ENCODE results near the gene RFX2. TPM values are rescaled to one million over a fixed set of nuclear protein-coding genes. Genes with fewer than 3 reads are reported as not detected.
A peak's percentile ranks its signal among the peaks of the same experiment; 100 is the strongest.
"Not testable (repeated sequence)": the region's sequence is repeated elsewhere in the genome, so short reads cannot be mapped to it uniquely, and the experiment has no call there.

Gene RFX2
- total RNA-seq, 4 donors from 2014 or later = 12.6 to 17.3 (median 15.0) TPM

DNA sequence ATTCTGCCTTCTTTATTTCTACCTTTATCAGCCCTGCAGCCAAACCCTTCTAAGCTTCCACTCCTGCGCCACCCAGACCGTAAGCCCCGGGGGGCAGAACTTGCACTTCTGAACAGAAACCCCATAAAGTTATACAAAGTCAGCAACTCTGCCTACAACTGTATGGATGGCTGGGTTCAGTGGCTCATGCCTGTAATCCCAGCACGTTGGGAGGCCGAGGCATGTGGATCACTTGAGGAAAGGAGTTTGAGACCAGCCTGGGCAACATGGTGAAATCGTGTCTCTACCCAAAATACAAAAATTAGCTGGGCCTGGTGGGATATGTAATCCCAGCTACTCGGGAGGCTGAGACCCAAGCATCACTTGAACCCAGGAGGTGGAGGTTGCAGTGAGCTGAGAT is 142.7 kb downstream of the RFX2 start:
- no peak overlapping the region for H3K4me3 ChIP-seq
- peak overlapping the region in 3 of 4 donors; percentile 73 to 86 (median 81) for H3K27ac ChIP-seq
- peaks cover 0 to 5% (median 0%) of the 10 kb centered on the region in 3 donors for H3K36me3 ChIP-seq
- 56 to 61% methylated on average over 7 of the region's 7 CpGs for WGBS, 2 donors
- no peak for DNase-seq (ENCODE audit: low spot score in 2 of 2)
- no peaks in the 10 kb centered on the region for H3K27me3 ChIP-seq
- peaks cover 5 to 85% (median 39%) of the 10 kb centered on the region in 4 donors for H3K4me1 ChIP-seq
- TF ChIP-seq POLR2A (IDR thresholded peaks at IDR 0.05) (no peak), EP300 (IDR thresholded peaks at IDR 0.05) (no peak)
- TF ChIP-seq, protein P1, sequence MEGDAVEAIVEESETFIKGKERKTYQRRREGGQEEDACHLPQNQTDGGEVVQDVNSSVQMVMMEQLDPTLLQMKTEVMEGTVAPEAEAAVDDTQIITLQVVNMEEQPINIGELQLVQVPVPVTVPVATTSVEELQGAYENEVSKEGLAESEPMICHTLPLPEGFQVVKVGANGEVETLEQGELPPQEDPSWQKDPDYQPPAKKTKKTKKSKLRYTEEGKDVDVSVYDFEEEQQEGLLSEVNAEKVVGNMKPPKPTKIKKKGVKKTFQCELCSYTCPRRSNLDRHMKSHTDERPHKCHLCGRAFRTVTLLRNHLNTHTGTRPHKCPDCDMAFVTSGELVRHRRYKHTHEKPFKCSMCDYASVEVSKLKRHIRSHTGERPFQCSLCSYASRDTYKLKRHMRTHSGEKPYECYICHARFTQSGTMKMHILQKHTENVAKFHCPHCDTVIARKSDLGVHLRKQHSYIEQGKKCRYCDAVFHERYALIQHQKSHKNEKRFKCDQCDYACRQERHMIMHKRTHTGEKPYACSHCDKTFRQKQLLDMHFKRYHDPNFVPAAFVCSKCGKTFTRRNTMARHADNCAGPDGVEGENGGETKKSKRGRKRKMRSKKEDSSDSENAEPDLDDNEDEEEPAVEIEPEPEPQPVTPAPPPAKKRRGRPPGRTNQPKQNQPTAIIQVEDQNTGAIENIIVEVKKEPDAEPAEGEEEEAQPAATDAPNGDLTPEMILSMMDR (IDR thresholded peaks at IDR 0.05) = no peak
- H3K9me3 ChIP-seq = no peaks in the 10 kb centered on the region

GRCh38 chr19:5966941-5967340 is 143.4 kb downstream of the RFX2 start:
- WGBS, 2 donors = 85 to 86% methylated on average over 9 of the region's 9 CpGs

GRCh38 chr19:5966215-5966614 is 144.1 kb downstream of the RFX2 start:
- Histone ChIP-seq H3K4me1 (peaks cover 5 to 90% (median 53%) of the 10 kb centered on the region in 4 donors), H3K27me3 (no peaks in the 10 kb centered on the region), H3K9me3 (no peaks in the 10 kb centered on the region), H3K27ac (peak overlapping the region; percentile 55 to 86 (median 78)), H3K4me3 (no peak overlapping the region), H3K36me3 (peaks cover 0 to 5% (median 0%) of the 10 kb centered on the region in 3 donors)
- WGBS, 2 donors = 34 to 43% methylated on average over 8 of the region's 8 CpGs
- no peak for DNase-seq (ENCODE audit: low spot score in 2 of 2)
- peak in 1 of 2 donors; percentile 23 for TF ChIP-seq EP300 (IDR thresholded peaks at IDR 0.05)
- TF ChIP-seq, protein P1 (IDR thresholded peaks at IDR 0.05) = no peak

More at GRCh38 chr19:5966941-5967340, 143.4 kb downstream of the RFX2 start:
- Histone ChIP-seq H3K27ac (peak overlapping the region; percentile 20 to 86 (median 78)), H3K4me1 (peaks cover 5 to 85% (median 45%) of the 10 kb centered on the region in 4 donors), H3K4me3 (no peak overlapping the region), H3K9me3 (no peaks in the 10 kb centered on the region), H3K27me3 (no peaks in the 10 kb centered on the region), H3K36me3 (peaks cover 0 to 5% (median 0%) of the 10 kb centered on the region in 3 donors)
- TF ChIP-seq, protein P1 (IDR thresholded peaks at IDR 0.05) = no peak
- DNase-seq (ENCODE audit: low spot score in 2 of 2) = no peak

GRCh38 chr19:5964816-5965565 is 145.3 kb downstream of the RFX2 start:
- peak overlapping the region in 3 of 4 donors; percentile 9 to 86 (median 13) for H3K27ac ChIP-seq
- TF ChIP-seq EP300 (IDR thresholded peaks at IDR 0.05) (no peak), POLR2A (IDR thresholded peaks at IDR 0.05) (no peak)
- no peak overlapping the region for H3K4me3 ChIP-seq
- peaks cover 12 to 100% (median 65%) of the 10 kb centered on the region in 4 donors for H3K4me1 ChIP-seq
- peaks cover 0 to 5% (median 0%) of the 10 kb centered on the region in 3 donors for H3K36me3 ChIP-seq
- DNase-seq (ENCODE audit: low spot score in 2 of 2) = no peak
- 90 to 94% methylated on average over 4 to 5 of the region's 5 CpGs for WGBS, 2 donors
- H3K9me3 ChIP-seq = no peaks in the 10 kb centered on the region
- no peaks in the 10 kb centered on the region for H3K27me3 ChIP-seq

GRCh38 chr19:5963855-5964254 is 146.4 kb downstream of the RFX2 start:
- TF ChIP-seq, protein P1 (IDR thresholded peaks at IDR 0.05) = no peak
- no peak for TF ChIP-seq EP300 (IDR thresholded peaks at IDR 0.05)
- TF ChIP-seq POLR2A (IDR thresholded peaks at IDR 0.05) = no peak
- 85 to 97% methylated on average over 7 of the region's 7 CpGs for WGBS, 2 donors
- Histone ChIP-seq H3K4me3 (no peak overlapping the region), H3K4me1 (peaks cover 12 to 100% (median 70%) of the 10 kb centered on the region in 4 donors), H3K27ac (peak overlapping the region in 2 of 4 donors; percentile 83 to 86), H3K27me3 (no peaks in the 10 kb centered on the region), H3K9me3 (no peaks in the 10 kb centered on the region), H3K36me3 (peaks cover 0 to 5% (median 0%) of the 10 kb centered on the region in 3 donors)
- no peak for DNase-seq (ENCODE audit: low spot score in 2 of 2)

DNA sequence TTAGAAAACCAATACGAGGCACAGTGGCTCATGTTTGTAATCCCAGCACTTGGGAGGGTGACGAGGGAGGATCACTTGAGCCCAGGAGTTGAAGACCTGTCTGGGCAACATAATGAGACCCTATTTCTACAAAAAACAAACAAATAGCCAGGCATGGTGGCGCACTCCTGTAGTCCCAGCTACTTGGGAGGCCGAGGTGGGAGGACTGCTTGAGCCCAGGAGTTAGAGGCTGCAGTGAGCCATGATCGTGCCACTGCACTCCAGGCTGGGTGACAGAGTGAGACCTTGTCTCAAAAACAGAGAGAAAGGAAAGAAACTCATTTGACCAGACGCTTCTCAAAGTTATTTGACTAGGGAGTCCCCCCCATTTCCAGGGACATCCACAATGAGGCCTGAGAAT is 147.0 kb downstream of the RFX2 start:
- DNase-seq (ENCODE audit: low spot score in 2 of 2); H3K4me3 ChIP-seq; H3K36me3 ChIP-seq; H3K27me3 ChIP-seq; H3K9me3 ChIP-seq: not testable (repeated sequence)
- Histone ChIP-seq H3K27ac (peak overlapping the region in 3 of 4 donors; percentile 34 to 86 (median 83)), H3K4me1 (peaks cover 10 to 100% (median 70%) of the 10 kb centered on the region in 4 donors)
- WGBS, 2 donors = 92 to 94% methylated on average over 6 of the region's 6 CpGs
